T-helper 1 cell treated with Interleukin-12 subunit alpha and Interleukin-12 subunit beta and Interleukin-4 antibody, amounts not matched to agents 30 μg/mL and 1 μg/mL, for 36 hours (primary cell): ENCODE measurements around the gene GATA2.

Experiments used
- H3K27ac Mint-ChIP-seq: one replicate; pipeline ENCODE4 v1.8.0; 2021; ENCODE audit warnings: mild to moderate bottlenecking, mixed read lengths
- H3K27me3 Mint-ChIP-seq: one replicate; pipeline ENCODE4 v1.8.0; 2021; ENCODE audit warnings: low read depth, mixed read lengths
- H3K36me3 Mint-ChIP-seq: one replicate; pipeline ENCODE4 v1.8.0; 2021; ENCODE audit warnings: low read depth, mixed read lengths
- H3K4me1 Mint-ChIP-seq: one replicate; pipeline ENCODE4 v1.8.0; 2021; ENCODE audit warnings: low read depth, mixed read lengths
- H3K4me3 Mint-ChIP-seq: one replicate; pipeline ENCODE4 v1.8.0; 2021; ENCODE audit warnings: mild to moderate bottlenecking, moderate library complexity, mixed read lengths
- H3K9me3 Mint-ChIP-seq: one replicate; pipeline ENCODE4 v1.8.0; 2021; ENCODE audit warnings: mixed read lengths

GATA2 gene

GRCh38 chr3:128464702-128465101, 28.3 kb downstream of the GATA2 start:
- H3K27ac Mint-ChIP-seq: no peak overlapping the region
- H3K4me3 Mint-ChIP-seq: no peak overlapping the region
- H3K27me3 Mint-ChIP-seq: peaks cover 33% of the 10 kb centered on the region
- no peaks in the 10 kb centered on the region for H3K9me3 Mint-ChIP-seq
- peaks cover 19% of the 10 kb centered on the region for H3K4me1 Mint-ChIP-seq
- H3K36me3 Mint-ChIP-seq: no peaks in the 10 kb centered on the region

DNA sequence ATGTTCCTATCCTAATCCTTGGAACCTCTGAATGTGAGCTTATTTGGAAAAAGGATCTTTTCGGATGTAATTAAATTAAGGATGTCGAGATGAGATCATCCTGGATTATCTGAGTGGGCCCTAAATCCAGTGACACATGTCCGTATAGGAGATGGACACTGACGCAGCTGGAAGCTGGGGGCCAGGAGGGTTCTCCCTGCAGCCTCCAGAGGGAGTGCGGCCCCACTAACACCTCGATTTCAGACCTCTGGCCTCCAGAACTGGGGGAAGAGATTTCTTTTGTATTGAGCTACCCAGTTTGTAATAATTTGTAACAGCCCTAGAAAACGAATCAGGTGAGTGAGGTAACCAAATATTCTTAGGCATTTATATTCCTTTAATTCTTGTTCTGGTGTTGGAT, 28.8 kb downstream of the GATA2 start:
- peaks cover 33% of the 10 kb centered on the region for H3K27me3 Mint-ChIP-seq
- H3K9me3 Mint-ChIP-seq: no peaks in the 10 kb centered on the region
- H3K4me3 Mint-ChIP-seq: no peak overlapping the region

DNA sequence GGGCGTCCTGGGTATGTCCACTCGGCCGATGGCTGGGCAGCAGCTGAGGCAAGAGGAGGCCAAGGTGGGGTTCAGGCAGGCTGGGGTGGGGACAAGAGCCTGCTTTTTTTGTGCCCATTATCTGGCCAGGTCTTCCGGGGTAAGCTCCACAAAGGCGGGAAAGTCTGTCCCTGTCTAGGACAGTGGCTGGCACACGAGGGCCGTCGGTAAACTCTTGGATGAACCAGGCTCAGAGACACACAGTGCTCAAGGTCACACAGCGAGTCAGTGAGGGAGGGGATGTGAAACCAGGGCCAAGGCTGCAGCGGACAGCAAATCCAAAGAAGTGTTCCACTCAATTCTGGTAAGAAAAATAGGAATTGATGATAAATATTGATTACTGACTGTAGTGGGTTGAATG, 29.2 kb downstream of the GATA2 start:
- Mint-ChIP-seq H3K4me1 (peaks cover 19% of the 10 kb centered on the region), H3K4me3 (no peak overlapping the region), H3K27me3 (peaks cover 33% of the 10 kb centered on the region), H3K27ac (no peak overlapping the region), H3K36me3 (no peaks in the 10 kb centered on the region), H3K9me3 (no peaks in the 10 kb centered on the region)

More for the DNA sequence above, 28.8 kb downstream of the GATA2 start:
- Mint-ChIP-seq H3K36me3 (no peaks in the 10 kb centered on the region), H3K27ac (no peak overlapping the region), H3K4me1 (peaks cover 19% of the 10 kb centered on the region)

DNA sequence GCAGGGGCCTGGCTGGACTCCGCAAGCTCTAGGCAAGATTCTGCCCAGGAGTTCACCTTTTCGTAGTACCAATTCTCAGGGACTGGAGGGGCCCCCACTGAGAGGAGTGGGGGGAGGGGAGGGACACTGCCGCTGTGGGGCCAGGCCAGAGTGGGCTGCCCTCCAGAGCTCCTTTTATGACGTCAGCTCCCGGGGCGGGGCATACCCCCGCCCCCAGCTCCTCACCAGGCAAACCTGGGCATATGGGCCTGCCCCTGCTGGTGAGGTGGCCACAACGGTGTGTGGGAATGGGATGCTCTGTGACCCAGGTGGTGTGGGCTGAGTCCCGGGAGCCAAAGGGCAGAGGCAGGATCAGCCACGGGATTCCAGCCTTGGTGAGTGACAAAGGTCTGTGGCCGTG, 29.6 kb downstream of the GATA2 start:
- peaks cover 33% of the 10 kb centered on the region for H3K27me3 Mint-ChIP-seq
- no peak overlapping the region for H3K27ac Mint-ChIP-seq
- no peaks in the 10 kb centered on the region for H3K9me3 Mint-ChIP-seq
- peaks cover 19% of the 10 kb centered on the region for H3K4me1 Mint-ChIP-seq
- no peaks in the 10 kb centered on the region for H3K36me3 Mint-ChIP-seq
- H3K4me3 Mint-ChIP-seq: no peak overlapping the region

- no peak overlapping the region for H3K4me3 Mint-ChIP-seq
- no peaks in the 10 kb centered on the region for H3K9me3 Mint-ChIP-seq
- peaks cover 33% of the 10 kb centered on the region for H3K27me3 Mint-ChIP-seq
- peaks cover 19% of the 10 kb centered on the region for H3K4me1 Mint-ChIP-seq
- no peak overlapping the region for H3K27ac Mint-ChIP-seq
- no peaks in the 10 kb centered on the region for H3K36me3 Mint-ChIP-seq
These were observed 30.1 kb downstream of the GATA2 start for GRCh38 chr3:128462931-128463330.

DNA sequence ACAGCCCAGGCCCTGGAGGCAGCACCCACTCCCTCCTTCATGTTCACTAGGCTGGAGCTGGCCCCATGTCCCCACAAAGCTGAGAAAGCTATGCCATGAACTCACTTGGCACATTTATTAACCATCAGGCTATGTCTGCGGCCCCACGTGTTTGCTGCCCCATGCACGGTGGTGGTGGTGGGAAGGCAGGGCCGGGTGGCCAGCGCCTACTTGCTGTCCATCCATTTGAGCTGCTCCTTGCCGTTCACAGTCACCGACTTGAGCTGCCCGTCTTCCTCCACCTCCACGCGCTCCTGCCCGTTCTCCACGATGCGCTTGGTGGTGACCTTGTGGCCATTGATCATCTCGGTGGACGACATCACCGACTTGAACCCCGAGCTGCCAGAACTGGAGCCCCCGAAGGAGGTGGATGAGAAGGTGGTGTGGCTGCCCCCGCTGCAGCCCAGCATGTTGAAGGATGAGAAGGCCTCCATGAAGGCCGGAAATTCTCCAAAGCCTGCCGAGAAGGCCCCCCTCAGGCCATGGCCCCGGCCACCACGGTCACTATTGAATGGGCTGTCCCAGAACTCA, 30.6 kb downstream of the GATA2 start:
- Mint-ChIP-seq H3K27me3 (peaks cover 37% of the 10 kb centered on the region), H3K9me3 (no peaks in the 10 kb centered on the region), H3K4me3 (no peak overlapping the region), H3K27ac (no peak overlapping the region), H3K4me1 (peaks cover 19% of the 10 kb centered on the region), H3K36me3 (no peaks in the 10 kb centered on the region)

DNA sequence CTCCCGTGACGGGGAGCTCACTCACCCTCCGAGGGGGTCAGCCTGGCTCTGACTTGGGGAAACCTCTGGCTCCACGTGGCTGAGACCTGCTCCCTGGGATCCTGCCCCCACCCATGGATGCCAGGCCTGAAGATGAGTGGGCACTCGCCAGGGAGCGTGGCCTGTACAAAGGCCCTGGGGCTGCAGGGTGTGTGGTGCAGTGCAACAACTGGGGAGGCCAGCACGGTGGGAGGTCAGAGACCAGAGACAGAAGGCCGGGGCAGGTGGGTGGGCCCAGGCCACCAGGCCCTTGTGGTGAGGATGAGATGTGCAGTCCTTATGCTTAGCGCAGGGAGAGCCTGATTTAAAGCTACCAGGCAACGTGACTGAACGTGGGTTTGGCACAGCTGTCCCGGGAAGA, 31.3 kb downstream of the GATA2 start:
- H3K36me3 Mint-ChIP-seq: no peaks in the 10 kb centered on the region
- H3K4me1 Mint-ChIP-seq: peaks cover 12% of the 10 kb centered on the region
- no peak overlapping the region for H3K27ac Mint-ChIP-seq
- H3K27me3 Mint-ChIP-seq: peaks cover 31% of the 10 kb centered on the region
- H3K9me3 Mint-ChIP-seq: no peaks in the 10 kb centered on the region
- H3K4me3 Mint-ChIP-seq: no peak overlapping the region

- peaks cover 2% of the 10 kb centered on the region for H3K4me1 Mint-ChIP-seq
- H3K4me3 Mint-ChIP-seq: no peak overlapping the region
- H3K27ac Mint-ChIP-seq: no peak overlapping the region
- H3K9me3 Mint-ChIP-seq: no peaks in the 10 kb centered on the region
- peaks cover 33% of the 10 kb centered on the region for H3K27me3 Mint-ChIP-seq
- no peaks in the 10 kb centered on the region for H3K36me3 Mint-ChIP-seq
These were observed 33.6 kb downstream of the GATA2 start for GRCh38 chr3:128459461-128459820.

DNA sequence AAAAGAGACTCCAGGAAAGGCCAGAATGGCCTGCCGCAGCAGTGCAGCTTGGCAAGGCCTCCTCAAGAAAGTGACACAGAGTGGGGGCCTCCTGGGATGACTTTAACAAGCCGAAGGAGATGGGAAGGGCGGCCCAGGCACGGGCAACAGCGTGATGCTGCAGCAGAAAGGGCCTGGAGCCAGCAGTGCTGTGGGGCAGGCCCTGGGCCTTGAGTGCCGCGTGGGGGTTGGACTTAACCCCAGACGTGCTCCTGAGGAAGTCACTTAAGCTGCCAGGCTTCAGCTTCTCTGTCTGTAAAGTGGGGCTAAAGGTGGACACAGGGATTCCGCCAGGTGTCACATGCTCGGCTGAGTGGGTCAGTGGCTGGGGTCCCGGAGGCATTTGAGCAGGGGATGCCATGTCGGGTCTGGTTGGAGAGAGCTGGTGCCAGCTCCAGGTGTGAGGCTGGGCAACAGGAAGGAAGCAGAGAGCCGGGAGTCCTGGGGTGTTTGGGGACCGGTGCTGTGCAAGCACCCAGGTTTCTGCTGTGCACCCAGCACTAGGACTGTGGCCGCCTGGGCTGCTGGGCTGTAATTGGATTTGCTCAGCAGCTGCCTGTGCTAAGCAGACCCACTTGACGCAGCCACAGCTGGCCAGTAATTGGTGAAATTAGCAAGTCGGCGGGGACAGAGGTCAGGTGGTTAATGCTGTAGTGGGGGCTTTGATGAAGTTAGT, 34.1 kb downstream of the GATA2 start:
- H3K36me3 Mint-ChIP-seq: no peaks in the 10 kb centered on the region
- peaks cover 34% of the 10 kb centered on the region for H3K27me3 Mint-ChIP-seq
- H3K4me1 Mint-ChIP-seq: peaks cover under 1% of the 10 kb centered on the region
- H3K27ac Mint-ChIP-seq: no peak overlapping the region
- no peaks in the 10 kb centered on the region for H3K9me3 Mint-ChIP-seq
- H3K4me3 Mint-ChIP-seq: no peak overlapping the region

GRCh38 chr3:128457937-128458336, 35.1 kb downstream of the GATA2 start:
- Mint-ChIP-seq H3K9me3 (no peaks in the 10 kb centered on the region), H3K4me1 (peaks cover 1% of the 10 kb centered on the region), H3K27me3 (peaks cover 34% of the 10 kb centered on the region), H3K4me3 (no peak overlapping the region), H3K27ac (no peak overlapping the region), H3K36me3 (no peaks in the 10 kb centered on the region)

DNA sequence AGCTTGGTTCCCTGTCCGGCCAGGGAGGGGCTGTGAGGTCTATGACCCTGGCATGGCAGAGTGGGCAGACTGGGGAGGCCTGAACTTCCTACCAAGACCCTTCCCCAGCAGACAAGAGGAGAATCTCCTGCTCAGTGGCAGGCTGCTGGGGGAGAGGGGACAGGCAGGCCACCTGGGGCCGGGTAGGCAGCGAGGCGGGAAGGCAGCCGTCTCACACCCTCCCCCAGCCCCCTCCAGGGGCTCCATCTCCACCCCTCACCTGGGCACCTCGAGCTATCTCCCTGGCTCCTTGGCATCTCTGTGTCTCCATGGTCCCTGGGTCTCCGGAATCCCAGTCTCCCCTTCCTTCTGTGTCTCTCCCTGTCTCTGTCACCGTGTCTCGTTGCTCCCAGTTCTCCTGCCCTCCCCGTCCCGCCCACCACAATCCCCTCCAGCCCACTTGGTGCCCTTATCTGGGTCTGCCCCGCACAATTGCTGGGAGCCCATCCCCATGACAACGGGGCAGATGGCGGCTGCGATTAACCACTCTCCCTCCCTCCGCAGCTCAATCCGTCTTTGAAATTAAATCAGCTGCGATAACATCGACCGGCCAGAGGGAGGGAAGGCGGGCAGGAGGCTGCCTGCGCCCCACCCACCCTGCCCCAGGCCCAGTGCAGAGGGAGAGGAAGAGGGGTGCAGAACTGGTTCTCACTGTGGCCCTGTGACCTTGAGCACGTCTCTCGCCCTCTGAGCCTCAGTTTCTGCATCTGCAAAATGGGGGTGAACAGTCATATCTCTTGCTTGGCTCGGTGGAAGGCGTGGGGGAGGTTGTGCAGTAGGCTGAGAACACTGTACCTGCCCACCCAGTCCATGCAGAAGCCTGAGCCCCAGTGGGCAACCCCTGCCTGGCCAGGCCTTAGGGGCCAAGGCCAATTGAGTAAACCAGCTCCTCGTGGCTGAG, 36.0 kb downstream of the GATA2 start:
- H3K4me1 Mint-ChIP-seq: peaks cover 1% of the 10 kb centered on the region
- H3K27me3 Mint-ChIP-seq: peaks cover 34% of the 10 kb centered on the region
- H3K4me3 Mint-ChIP-seq: no peak overlapping the region
- no peak overlapping the region for H3K27ac Mint-ChIP-seq
- H3K36me3 Mint-ChIP-seq: no peaks in the 10 kb centered on the region
- peaks cover 2% of the 10 kb centered on the region for H3K9me3 Mint-ChIP-seq

DNA sequence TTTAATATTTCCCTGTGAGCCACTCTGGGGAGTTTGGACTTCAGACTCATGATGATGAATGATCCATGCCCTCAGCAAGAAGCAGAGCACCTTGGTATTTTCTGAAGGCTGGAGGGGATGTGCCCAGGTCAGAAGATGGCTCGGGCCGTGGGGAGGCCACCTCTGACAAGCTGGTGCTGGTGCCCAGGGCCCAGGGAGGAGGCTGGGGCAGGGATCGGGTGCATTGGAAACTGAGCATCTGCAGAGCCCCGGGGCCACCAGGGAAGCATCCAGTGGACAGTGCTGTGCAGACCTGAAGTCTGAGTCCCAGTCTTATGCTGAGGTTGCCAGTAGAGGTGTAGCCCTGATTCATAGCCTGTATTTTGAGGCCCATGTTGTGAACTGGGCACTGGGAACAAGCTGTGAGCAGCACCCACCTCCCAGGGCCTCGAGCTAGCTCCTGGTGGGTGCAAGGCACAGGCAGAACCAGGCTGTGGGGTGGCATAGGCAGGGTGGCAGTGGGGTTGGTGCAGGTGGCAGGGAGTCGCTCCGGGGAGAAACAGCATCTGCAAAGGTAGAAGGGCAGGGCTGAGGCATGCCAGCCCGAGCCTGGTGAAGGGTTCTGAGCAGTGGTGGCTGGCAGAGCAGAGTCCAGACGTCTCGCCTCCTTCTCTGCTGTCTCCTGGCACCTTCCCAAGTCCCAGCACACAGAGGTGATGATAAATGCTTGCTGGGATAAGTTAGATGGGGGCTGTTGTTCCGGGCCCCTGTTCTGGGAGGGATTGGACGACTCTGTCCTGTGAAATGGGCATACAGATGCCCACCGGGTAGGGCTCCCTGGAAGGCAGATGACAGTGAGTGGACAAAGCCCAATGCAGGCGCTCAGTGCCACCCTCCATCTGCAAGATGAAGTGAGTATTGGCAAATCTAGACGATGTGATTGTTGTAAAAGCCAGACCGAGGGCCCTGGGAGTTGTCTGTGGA, 36.9 kb downstream of the GATA2 start:
- no peak overlapping the region for H3K27ac Mint-ChIP-seq
- peaks cover 1% of the 10 kb centered on the region for H3K36me3 Mint-ChIP-seq
- peaks cover 1% of the 10 kb centered on the region for H3K4me1 Mint-ChIP-seq
- peaks cover 10% of the 10 kb centered on the region for H3K9me3 Mint-ChIP-seq
- no peak overlapping the region for H3K4me3 Mint-ChIP-seq
- peaks cover 34% of the 10 kb centered on the region for H3K27me3 Mint-ChIP-seq

DNA sequence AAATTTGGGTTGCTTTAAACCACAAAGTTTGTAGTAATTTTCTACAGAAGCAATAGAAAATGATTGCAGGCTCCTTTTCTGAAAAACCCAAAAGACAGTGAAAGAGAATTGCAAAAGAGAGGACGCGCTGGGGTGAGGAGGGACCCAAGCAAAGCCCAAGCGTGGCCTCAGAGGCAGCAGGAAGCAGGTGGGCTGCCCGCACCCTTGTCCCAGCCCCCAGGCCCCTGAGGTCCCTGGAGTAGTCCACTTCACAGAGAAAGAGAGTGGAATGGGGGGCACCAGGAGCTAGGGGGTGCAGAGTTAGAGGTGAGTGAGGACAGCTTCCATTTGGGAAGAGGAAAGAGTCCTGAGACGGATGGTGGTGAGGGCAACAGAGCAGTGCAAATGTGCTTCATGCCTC, 37.9 kb downstream of the GATA2 start:
- Mint-ChIP-seq H3K4me3 (no peak overlapping the region), H3K36me3 (peaks cover 9% of the 10 kb centered on the region), H3K27me3 (peaks cover 30% of the 10 kb centered on the region), H3K4me1 (peaks cover 5% of the 10 kb centered on the region), H3K27ac (no peak overlapping the region), H3K9me3 (peaks cover 19% of the 10 kb centered on the region)

DNA sequence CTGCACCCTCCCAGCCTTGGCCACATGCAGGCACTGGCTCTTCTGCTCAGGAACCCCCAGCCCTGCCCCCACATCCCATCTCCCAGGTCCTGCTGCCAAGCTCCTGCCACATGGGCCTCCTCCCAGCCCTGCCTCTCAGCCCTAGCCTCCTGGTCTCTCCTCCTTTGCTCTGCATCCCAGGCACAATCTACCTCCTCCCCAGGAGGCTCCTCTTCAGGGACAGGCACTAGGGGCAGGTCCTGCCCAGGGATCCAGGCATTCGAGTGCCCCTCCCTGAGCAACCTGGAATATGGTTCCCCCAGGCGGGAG, 38.7 kb downstream of the GATA2 start:
- Mint-ChIP-seq H3K9me3 (peaks cover 25% of the 10 kb centered on the region), H3K4me1 (peaks cover 10% of the 10 kb centered on the region), H3K36me3 (peaks cover 13% of the 10 kb centered on the region), H3K4me3 (no peak overlapping the region), H3K27ac (no peak overlapping the region), H3K27me3 (peaks cover 26% of the 10 kb centered on the region)
